ENCODE data around the gene GSDMA. TPM values are rescaled to one million over a fixed set of nuclear protein-coding genes. Genes with fewer than 3 reads are reported as not detected.

Gene GSDMA
- total and polyA plus RNA-seq, 12 donors = 0.14 to 2.2 (median 1.3) TPM; not detected in 5

DNA sequence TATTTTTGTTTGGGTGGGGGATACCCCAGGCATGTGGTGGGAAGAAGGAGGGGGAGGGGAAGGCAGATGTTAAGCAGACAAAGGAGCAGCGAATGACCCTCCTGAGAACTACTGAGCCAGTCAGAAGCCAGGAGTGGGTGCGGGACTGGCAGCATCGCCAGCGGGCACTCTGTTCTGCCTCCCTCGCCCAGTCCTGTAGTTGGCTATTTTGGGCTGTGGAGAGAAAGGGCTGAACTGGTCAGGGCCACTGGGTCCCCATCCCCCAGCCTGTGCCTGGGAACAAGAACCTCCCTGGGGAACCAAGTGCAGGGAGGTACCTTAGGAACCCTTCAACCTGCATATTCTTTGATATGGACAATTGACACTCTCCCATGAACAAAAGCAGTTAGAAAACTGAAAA, 28.9 kb upstream of the GSDMA start:
- intact Hi-C loops (cut with DNase I) = no loop called here
- H3K36me3 ChIP-seq (replicated peaks in 1 of 2) = no peaks in the 10 kb centered on the region
- H3K4me1 ChIP-seq (replicated peaks in 1 of 2) = peaks cover 1 to 11% of the 10 kb centered on the region in 2 donors
- H3K4me3 ChIP-seq = no peak overlapping the region
- TF ChIP-seq, protein P1, sequence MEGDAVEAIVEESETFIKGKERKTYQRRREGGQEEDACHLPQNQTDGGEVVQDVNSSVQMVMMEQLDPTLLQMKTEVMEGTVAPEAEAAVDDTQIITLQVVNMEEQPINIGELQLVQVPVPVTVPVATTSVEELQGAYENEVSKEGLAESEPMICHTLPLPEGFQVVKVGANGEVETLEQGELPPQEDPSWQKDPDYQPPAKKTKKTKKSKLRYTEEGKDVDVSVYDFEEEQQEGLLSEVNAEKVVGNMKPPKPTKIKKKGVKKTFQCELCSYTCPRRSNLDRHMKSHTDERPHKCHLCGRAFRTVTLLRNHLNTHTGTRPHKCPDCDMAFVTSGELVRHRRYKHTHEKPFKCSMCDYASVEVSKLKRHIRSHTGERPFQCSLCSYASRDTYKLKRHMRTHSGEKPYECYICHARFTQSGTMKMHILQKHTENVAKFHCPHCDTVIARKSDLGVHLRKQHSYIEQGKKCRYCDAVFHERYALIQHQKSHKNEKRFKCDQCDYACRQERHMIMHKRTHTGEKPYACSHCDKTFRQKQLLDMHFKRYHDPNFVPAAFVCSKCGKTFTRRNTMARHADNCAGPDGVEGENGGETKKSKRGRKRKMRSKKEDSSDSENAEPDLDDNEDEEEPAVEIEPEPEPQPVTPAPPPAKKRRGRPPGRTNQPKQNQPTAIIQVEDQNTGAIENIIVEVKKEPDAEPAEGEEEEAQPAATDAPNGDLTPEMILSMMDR (IDR thresholded peaks at IDR 0.05) = no peak
- no peak for TF ChIP-seq POLR2A (IDR thresholded peaks at IDR 0.05)
- H3K9me3 ChIP-seq (replicated peaks in 1 of 3) = no peaks in the 10 kb centered on the region
- peaks cover 4% of the 10 kb centered on the region for H3K27me3 ChIP-seq
- no peak overlapping the region for H3K27ac ChIP-seq
- DNase-seq = no peak
- 65 to 79% (median 74%) methylated on average over 4 to 5 of the region's 5 CpGs for WGBS, 4 donors

DNA sequence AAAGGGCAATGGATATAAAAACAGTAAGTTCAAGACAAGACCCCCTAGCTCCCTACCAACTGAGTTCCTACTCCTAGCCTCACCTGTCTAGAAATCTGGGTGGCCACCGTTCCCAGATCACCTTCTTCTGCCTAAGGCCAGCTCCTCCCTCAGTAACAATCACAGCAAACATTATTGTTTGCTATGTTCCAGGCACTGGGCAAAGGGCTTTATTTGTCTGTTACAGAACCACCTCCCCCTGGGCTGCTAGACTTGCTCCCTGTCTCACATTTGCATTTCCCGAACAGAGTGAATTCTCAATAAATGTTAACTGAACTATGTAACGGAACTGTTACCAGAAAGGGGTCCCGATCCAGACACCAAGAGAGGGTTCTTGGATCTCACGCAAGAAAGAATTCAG, 28.5 kb upstream of the GSDMA start:
- Histone ChIP-seq H3K4me3 (no peak overlapping the region), H3K9me3 (replicated peaks in 1 of 3) (no peaks in the 10 kb centered on the region), H3K4me1 (replicated peaks in 1 of 2) (peaks cover 0 to 7% of the 10 kb centered on the region in 2 donors), H3K36me3 (replicated peaks in 1 of 2) (no peaks in the 10 kb centered on the region), H3K27me3 (peaks cover 4% of the 10 kb centered on the region), H3K27ac (no peak overlapping the region)
- intact Hi-C loops (cut with DNase I) = no loop called here
- 70 to 78% (median 76%) methylated on average over 5 of the region's 5 CpGs for WGBS, 4 donors
- no peak for DNase-seq
- TF ChIP-seq, protein P1 (IDR thresholded peaks at IDR 0.05) = no peak
- no peak for TF ChIP-seq POLR2A (IDR thresholded peaks at IDR 0.05)

DNA sequence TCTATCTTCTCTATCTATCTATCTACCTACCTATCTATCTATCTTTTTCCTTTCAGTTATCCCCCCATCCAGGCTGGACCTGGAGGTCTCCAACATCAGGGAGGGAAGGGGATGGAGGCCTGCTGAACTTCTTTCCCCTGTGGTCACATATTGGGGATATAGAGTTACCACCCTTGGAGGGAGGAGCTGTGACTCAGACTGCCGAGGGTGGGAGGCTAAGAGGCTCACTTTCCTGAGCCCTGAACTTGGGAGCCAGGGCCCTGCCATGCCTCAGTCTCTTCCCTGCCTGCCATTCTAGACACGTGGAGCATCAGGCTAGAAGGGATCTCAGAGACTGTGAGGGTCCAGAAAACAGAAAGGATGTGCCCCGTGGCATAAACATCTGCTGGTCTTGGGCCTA, 26.9 kb upstream of the GSDMA start:
- no peaks in the 10 kb centered on the region for H3K36me3 ChIP-seq (replicated peaks in 1 of 2)
- H3K27ac ChIP-seq = no peak overlapping the region
- intact Hi-C loops (cut with DNase I) = no loop called here

DNA sequence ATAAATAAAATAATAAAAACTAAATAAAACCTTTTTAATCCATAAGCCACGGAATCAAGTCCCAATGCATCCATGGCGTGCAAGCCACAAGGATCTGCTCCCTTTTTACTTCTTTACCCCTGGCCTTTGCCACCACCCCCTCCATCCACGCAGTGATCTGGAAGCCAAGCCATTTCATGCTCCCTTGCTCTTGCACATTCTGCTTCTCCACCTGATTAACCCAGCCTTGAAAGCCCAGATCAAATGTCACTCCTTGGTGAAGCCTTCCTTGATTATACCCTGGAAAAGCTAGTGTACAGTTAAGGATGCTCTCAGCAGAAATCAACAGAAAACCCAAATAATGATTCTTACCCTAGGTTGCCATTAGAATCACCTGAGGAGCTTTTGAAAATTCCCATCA, 25.4 kb upstream of the GSDMA start:
- Histone ChIP-seq H3K9me3 (replicated peaks in 1 of 3) (no peaks in the 10 kb centered on the region), H3K4me3 (no peak overlapping the region), H3K27me3 (peaks cover 4% of the 10 kb centered on the region), H3K4me1 (replicated peaks in 1 of 2) (no peaks in the 10 kb centered on the region), H3K27ac (no peak overlapping the region), H3K36me3 (replicated peaks in 1 of 2) (no peaks in the 10 kb centered on the region)
- DNase-seq = no peak
- WGBS, 4 donors = 79 to 93% (median 86%) methylated on average over 3 of the region's 3 CpGs
- no peak for TF ChIP-seq POLR2A (IDR thresholded peaks at IDR 0.05)
- TF ChIP-seq, protein P1 (IDR thresholded peaks at IDR 0.05) = no peak
- intact Hi-C loops (cut with DNase I) = no loop called here

More for the DNA sequence above, 26.9 kb upstream of the GSDMA start:
- H3K9me3 ChIP-seq (replicated peaks in 1 of 3) = no peaks in the 10 kb centered on the region
- DNase-seq = no peak
- H3K4me3 ChIP-seq = no peak overlapping the region
- 62 to 65% (median 62%) methylated on average over 3 of the region's 3 CpGs; no CpG with 5 or more reads in 1 of the 4 donors for WGBS, 4 donors
- TF ChIP-seq POLR2A (IDR thresholded peaks at IDR 0.05) = no peak
- TF ChIP-seq, protein P1 (IDR thresholded peaks at IDR 0.05) = no peak
- H3K27me3 ChIP-seq = peaks cover 4% of the 10 kb centered on the region
- no peaks in the 10 kb centered on the region for H3K4me1 ChIP-seq (replicated peaks in 1 of 2)
